PC-9 (cell line): ENCODE data around the gene RNF4. TPM values are rescaled to one million over a fixed set of nuclear protein-coding genes. Genes with fewer than 3 reads are reported as not detected.

ENCODE experiments used
- Bru-seq: library from RNA; stranded (reverse); fragments of 400-500 nt; gene quantifications from one replicate; lab custom pipeline; 2021; lab: Mats Ljungman, UMichigan
- BruChase-seq, 2 experiments: library from RNA; stranded (reverse); fragments of 400-500 nt; gene quantifications; one replicate each; lab custom pipeline; 2021; lab: Mats Ljungman, UMichigan
- BruUV-seq: library from RNA; stranded (reverse); fragments of 400-500 nt; replicated peaks from 2 replicates; lab custom pipeline; 2021; lab: Mats Ljungman, UMichigan
- CTCF ChIA-PET: fragments of 300-600 bp; sonication (Branson Sonifier 250); formaldehyde crosslinking; loops from one replicate; lab custom pipeline; 2022; ENCODE audit warnings: antibody characterized with exemption; lab: Charles Lee
- POLR2A ChIA-PET: fragments of 300-600 bp; sonication (Branson Sonifier 250); formaldehyde crosslinking; loops from one replicate; lab custom pipeline; 2022; ENCODE audit warnings: antibody characterized with exemption; ENCODE audit not compliant: unreplicated experiment; lab: Charles Lee
- DNase-seq, 2 experiments: peaks; one replicate each; pipeline versions ENCODE4 v3.0.0 to v3.0.0-alpha.2; 2015 to 2022; ENCODE audit warnings: mixed read lengths in 1 of 2
- H2AFZ ChIP-seq: fragments of 200-600 bp; sonication (generic); 2 replicates; pipeline ENCODE4 v1.8.1; 2017; ENCODE audit warnings: antibody characterized with exemption
- H3F3A ChIP-seq: fragments of 200-600 bp; sonication (generic); 2 replicates; pipeline ENCODE4 v1.8.1; 2017; ENCODE audit warnings: antibody characterized with exemption, mild to moderate bottlenecking, low read depth; ENCODE audit not compliant: insufficient read depth
- H3K27ac ChIP-seq: fragments of 200-600 bp; sonication (generic); 2 replicates; pipeline ENCODE4 v1.6.1; 2016; ENCODE audit warnings: mixed run types
- H3K27me3 ChIP-seq: fragments of 200-600 bp; sonication (generic); 2 replicates; pipeline ENCODE4 v1.6.1; 2016; ENCODE audit warnings: low read depth, mixed run types; ENCODE audit not compliant: insufficient read depth
- H3K36me3 ChIP-seq: fragments of 200-600 bp; sonication (generic); 2 replicates; pipeline ENCODE4 v1.6.1; 2016; ENCODE audit warnings: low read depth, mixed run types
- H3K4me1 ChIP-seq: fragments of 200-600 bp; sonication (generic); replicated peaks from 2 replicates; pipeline ENCODE4 v1.6.1; 2016; ENCODE audit warnings: mixed run types; ENCODE audit not compliant: insufficient read depth
- H3K4me2 ChIP-seq: fragments of 200-600 bp; sonication (generic); 2 replicates; pipeline ENCODE4 v1.6.1; 2017; ENCODE audit warnings: mixed run types
- H3K4me3 ChIP-seq: fragments of 200-600 bp; sonication (generic); 2 replicates; pipeline ENCODE4 v1.6.1; 2016; ENCODE audit warnings: mixed run types
- H3K79me2 ChIP-seq: fragments of 200-600 bp; sonication (generic); 2 replicates; pipeline ENCODE4 v1.6.1; 2017; ENCODE audit warnings: low read depth, mixed run types
- H3K9me2 ChIP-seq: fragments of 200-600 bp; sonication (generic); 2 replicates; pipeline ENCODE4 v1.8.1; 2017; ENCODE audit warnings: mild to moderate bottlenecking; ENCODE audit not compliant: insufficient read depth
- H3K9me3 ChIP-seq: fragments of 200-600 bp; sonication (generic); 2 replicates; pipeline ENCODE4 v1.8.1; 2016; ENCODE audit warnings: low read depth; ENCODE audit not compliant: insufficient read depth
- H4K20me1 ChIP-seq: fragments of 200-600 bp; sonication (generic); 2 replicates; pipeline ENCODE4 v1.8.1; 2017; ENCODE audit not compliant: insufficient read depth
- EZH2 ChIP-seq: fragments of 200-600 bp; sonication (generic); IDR thresholded peaks from 2 replicates; pipeline ENCODE4 v1.8.0; 2017; ENCODE audit warnings: antibody characterized with exemption, low read depth
- intact Hi-C: fragments of 100-400 bp; cut with micrococcal nuclease; formaldehyde crosslinking; loops from one replicate; pipeline ENCODE4 v1.10.0; 2022; ENCODE audit not compliant: unreplicated experiment
- long read RNA-seq: library from polyadenylated mRNA; stranded (forward); transcript quantifications from one replicate; pipeline ENCODE4 v2.0.0, GENCODE V29; 2022
- total RNA-seq: library from RNA; stranded (reverse); gene quantifications from 2 replicates; pipeline ENCODE4 v1.2.3, GENCODE V29; 2021
- TF ChIP-seq, protein P1 (sequence below): fragments of 200-600 bp; sonication (generic); conservative IDR thresholded peaks from 2 replicates; pipeline ENCODE4 v1.6.1; 2017; ENCODE audit warnings: mixed run types, antibody characterized with exemption, mild to moderate bottlenecking, moderate library complexity

The RNF4 gene, protein sequence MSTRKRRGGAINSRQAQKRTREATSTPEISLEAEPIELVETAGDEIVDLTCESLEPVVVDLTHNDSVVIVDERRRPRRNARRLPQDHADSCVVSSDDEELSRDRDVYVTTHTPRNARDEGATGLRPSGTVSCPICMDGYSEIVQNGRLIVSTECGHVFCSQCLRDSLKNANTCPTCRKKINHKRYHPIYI
- 63.5 and 95.4 TPM in 2 replicates for total RNA-seq
- Bru-seq, nascent RNA = percentile 88 among the genes with signal in this experiment
- percentile 83 among the genes with signal in this experiment for BruChase-seq, experiment 1, labeled RNA remaining after a 2-hour chase
- BruChase-seq, experiment 2, labeled RNA remaining after a 6-hour chase = percentile 83 among the genes with signal in this experiment
- long read RNA-seq, partial matches to known transcripts = 9 of 158 reads
- long read RNA-seq, other reads (novel, unspliced or antisense) = 149 of 158 reads

DNA sequence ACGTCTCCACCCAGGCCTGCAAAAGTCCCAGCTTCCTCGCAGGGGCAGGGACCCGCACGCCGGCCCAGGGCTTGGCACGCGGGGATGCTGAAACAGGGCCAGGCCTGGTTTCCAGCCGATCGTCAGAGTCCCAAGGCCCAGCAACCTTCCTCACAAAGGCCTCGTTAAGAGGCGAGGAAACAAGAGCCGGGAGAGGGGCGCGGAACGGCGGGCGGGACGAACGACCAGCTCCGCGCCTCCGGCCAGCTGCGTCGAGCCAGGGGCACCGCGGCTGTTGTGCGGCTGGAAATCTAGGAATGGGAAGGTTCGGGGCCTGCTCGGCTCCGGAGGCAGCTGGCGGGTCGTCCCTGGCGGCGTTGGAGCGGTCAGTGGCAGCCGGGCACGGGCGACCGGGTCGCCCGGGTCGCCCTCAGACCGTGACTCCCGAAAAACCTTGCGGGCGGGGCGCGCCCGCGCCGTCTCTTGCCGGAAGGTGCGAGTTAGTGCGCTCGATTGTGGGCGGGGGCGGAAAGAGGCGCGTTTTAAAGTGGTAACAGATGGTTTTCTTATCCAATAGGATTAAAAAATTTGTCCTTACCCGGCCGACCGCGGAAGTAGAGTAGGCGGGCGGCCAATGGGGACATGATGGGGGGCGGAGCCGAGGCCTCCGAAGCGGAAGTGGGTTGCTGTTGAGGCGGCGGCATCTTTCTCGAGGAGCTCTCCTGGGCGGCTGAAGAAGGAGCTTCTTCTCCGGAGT lies at the start of gene RNF4:
TSS of gene RNF4 (plus strand) at position 651 of the 736 bp plus-strand sequence. CDS start 21,388 bp downstream, outside the sequence.
- BruUV-seq = no TSS peak
- ChIA-PET CTCF (interaction anchor here (0.6 kb wide), 1 partner anchor 585 kb away, joined by 10 read pairs; no protein-coding TSS in a partner anchor), POLR2A (interaction anchor here (0.5 to 0.7 kb wide), 4 partner anchors 24 to 347 kb away, joined by 3 to 6 read pairs (median 4); no protein-coding TSS in a partner anchor)
- peaks cover 57% of the 10 kb centered on the region for H3K79me2 ChIP-seq
- peaks cover 5% of the 10 kb centered on the region for H3K4me1 ChIP-seq
- H3K9me2 ChIP-seq = no peaks in the 10 kb centered on the region
- H3K27ac ChIP-seq = peak within 1 kb of the TSS; percentile 57
- peaks cover 38% of the 10 kb centered on the region for H4K20me1 ChIP-seq
- intact Hi-C loops = loop anchor here (2.0 to 10.0 kb wide), 5 partner anchors 54 to 246 kb away; partner anchors contain the start of genes CFAP99, FAM193A, MXD4 and ZFYVE28
- peak; percentile 91 to 93 for DNase-seq
- no peaks in the 10 kb centered on the region; the same call in none of the 2 replicates for H3F3A ChIP-seq
- H2AFZ ChIP-seq = peak within 1 kb of the TSS; percentile 85
- peak within 1 kb of the TSS; percentile 97 for H3K4me2 ChIP-seq
- peaks cover 11% of the 10 kb centered on the region; the same call in 1 of the 2 replicates for H3K36me3 ChIP-seq
- H3K9me3 ChIP-seq = no peaks in the 10 kb centered on the region
- peak within 1 kb of the TSS; percentile 94 for H3K4me3 ChIP-seq
- TF ChIP-seq, protein P1, sequence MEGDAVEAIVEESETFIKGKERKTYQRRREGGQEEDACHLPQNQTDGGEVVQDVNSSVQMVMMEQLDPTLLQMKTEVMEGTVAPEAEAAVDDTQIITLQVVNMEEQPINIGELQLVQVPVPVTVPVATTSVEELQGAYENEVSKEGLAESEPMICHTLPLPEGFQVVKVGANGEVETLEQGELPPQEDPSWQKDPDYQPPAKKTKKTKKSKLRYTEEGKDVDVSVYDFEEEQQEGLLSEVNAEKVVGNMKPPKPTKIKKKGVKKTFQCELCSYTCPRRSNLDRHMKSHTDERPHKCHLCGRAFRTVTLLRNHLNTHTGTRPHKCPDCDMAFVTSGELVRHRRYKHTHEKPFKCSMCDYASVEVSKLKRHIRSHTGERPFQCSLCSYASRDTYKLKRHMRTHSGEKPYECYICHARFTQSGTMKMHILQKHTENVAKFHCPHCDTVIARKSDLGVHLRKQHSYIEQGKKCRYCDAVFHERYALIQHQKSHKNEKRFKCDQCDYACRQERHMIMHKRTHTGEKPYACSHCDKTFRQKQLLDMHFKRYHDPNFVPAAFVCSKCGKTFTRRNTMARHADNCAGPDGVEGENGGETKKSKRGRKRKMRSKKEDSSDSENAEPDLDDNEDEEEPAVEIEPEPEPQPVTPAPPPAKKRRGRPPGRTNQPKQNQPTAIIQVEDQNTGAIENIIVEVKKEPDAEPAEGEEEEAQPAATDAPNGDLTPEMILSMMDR = no peak
- no peak for TF ChIP-seq EZH2
- no peaks in the 10 kb centered on the region for H3K27me3 ChIP-seq

DNA sequence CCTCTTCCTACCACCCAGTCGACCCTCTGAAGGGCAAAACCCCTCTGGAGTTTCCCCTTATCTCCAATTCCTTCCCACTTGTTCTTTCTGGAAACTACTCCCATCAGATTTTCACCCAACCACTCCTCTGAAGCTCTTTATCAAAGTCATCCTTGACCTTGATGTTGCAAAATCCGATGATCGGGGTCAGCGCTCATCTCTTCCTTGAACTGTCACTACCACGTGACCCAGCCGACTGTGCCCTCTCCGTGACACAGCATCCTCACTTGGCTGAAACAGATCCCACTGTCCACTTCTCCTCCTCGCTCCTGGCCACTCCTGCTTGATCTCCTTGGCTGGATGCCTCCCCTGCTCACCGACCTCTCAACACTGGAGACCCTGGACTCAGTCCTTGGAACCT lies 49.1 kb upstream of the RNF4 start:
- Histone ChIP-seq H3K27ac (no peak overlapping the region), H3K36me3 (no peaks in the 10 kb centered on the region), H3K4me3 (no peak overlapping the region), H3F3A (no peaks in the 10 kb centered on the region), H3K4me1 (no peaks in the 10 kb centered on the region), H3K27me3 (peaks cover 46% of the 10 kb centered on the region), H3K9me3 (no peaks in the 10 kb centered on the region), H3K79me2 (no peaks in the 10 kb centered on the region), H3K4me2 (no peak overlapping the region), H2AFZ (no peak overlapping the region), H4K20me1 (no peaks in the 10 kb centered on the region), H3K9me2 (no peaks in the 10 kb centered on the region)
- ChIA-PET POLR2A (no interaction called here), CTCF (no interaction called here)
- no peak for DNase-seq
- intact Hi-C loops = loop anchor here (10.0 kb wide), 1 partner anchor 45 kb away; the partner anchor contains the start of gene RNF4
- BruUV-seq = no TSS peak
- TF ChIP-seq EZH2 = no peak
- TF ChIP-seq, protein P1 = no peak

DNA sequence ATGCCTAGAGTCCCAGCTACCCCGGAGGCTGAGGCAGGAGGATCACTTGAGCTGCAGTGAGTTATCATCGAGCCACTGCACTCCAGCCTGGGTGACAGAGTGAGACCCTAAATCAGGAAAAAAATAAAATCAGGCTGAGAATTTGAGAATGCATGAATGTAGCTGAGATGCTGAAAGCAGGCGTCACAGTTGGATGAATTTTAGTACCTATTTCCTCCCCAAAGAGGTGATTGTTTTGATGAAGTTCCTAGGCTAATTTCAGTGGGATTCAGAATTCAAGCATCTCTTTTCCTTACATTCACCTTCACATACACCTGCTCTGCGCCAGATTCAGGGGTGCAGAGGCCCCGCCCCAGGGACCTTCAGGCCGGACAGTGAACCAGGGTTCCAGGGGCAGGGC lies 47.0 kb upstream of the RNF4 start:
- H3K27ac ChIP-seq = no peak overlapping the region
- no peak overlapping the region for H3K4me3 ChIP-seq
- H4K20me1 ChIP-seq = no peaks in the 10 kb centered on the region
- no peaks in the 10 kb centered on the region for H3K79me2 ChIP-seq
- H3K27me3 ChIP-seq = peaks cover 48% of the 10 kb centered on the region
- CTCF ChIA-PET = no interaction called here
- H3K9me2 ChIP-seq = no peaks in the 10 kb centered on the region
- no peaks in the 10 kb centered on the region for H3F3A ChIP-seq
- no peak overlapping the region for H3K4me2 ChIP-seq
- TF ChIP-seq, protein P1 = no peak
- no peak for TF ChIP-seq EZH2
- no peaks in the 10 kb centered on the region for H3K4me1 ChIP-seq
- intact Hi-C loops = no loop called here
- no peak overlapping the region for H2AFZ ChIP-seq
- POLR2A ChIA-PET = no interaction called here
- H3K36me3 ChIP-seq = no peaks in the 10 kb centered on the region
- no peaks in the 10 kb centered on the region for H3K9me3 ChIP-seq
- no peak for DNase-seq
- no TSS peak for BruUV-seq
